Effector memory CD8-positive, alpha-beta T cell (primary cell): ENCODE results near the gene CMTM8.

Experiments
- ATAC-seq: fragments of 150-1000 bp; cut with Tn5 transposase; replicated peaks from 2 replicates; pipeline ENCODE4 v1.10.0; 2021; ENCODE audit warnings: mild to moderate bottlenecking, moderate library complexity
- DNase-seq, 3 experiments: peaks; one replicate each; pipeline ENCODE4 v3.0.0; 2021
- H3K27ac Mint-ChIP-seq, 2 donors: one replicate each; pipeline ENCODE4 v1.8.0; 2022; ENCODE audit warnings: mild to moderate bottlenecking in 2 of 2, mixed read lengths in 2 of 2, moderate library complexity in 2 of 2
- H3K27me3 Mint-ChIP-seq, 2 donors: one replicate each; pipeline ENCODE4 v1.8.0; 2022; ENCODE audit warnings: mixed read lengths in 2 of 2
- H3K36me3 Mint-ChIP-seq: one replicate; pipeline ENCODE4 v1.8.0; 2022; ENCODE audit warnings: mild to moderate bottlenecking, moderate library complexity, mixed read lengths; ENCODE audit not compliant: insufficient read depth
- H3K4me1 Mint-ChIP-seq, 2 donors: one replicate each; pipeline ENCODE4 v1.8.0; 2022; ENCODE audit warnings: low read depth in 2 of 2, mixed read lengths in 2 of 2
- H3K4me3 Mint-ChIP-seq, 2 donors: one replicate each; pipeline ENCODE4 v1.8.0; 2022; ENCODE audit warnings: mild to moderate bottlenecking in 2 of 2, mixed read lengths in 2 of 2, moderate library complexity in 2 of 2
- H3K9me3 Mint-ChIP-seq, 2 donors: one replicate each; pipeline ENCODE4 v1.8.0; 2022; ENCODE audit warnings: mixed read lengths in 2 of 2

The CMTM8 gene

DNA sequence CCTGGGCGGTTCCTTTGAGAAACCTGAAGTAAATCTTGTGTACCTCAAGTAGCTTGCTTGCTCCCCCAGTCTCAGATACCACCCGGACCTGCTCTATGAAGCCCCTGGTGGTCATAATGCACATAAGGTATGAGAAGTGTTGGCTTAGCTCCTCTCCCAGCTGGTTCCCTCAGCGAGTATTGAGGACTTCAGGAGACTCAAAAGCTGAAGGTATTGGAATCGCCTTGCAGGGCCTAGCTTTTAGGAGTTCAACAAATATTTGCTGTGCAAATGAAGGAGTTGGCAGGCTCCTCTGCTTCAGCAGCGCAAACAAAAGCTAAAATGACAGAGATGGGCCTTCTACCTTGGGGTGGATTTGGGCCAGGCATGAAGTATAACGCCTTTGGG is 1.7 kb downstream of the CMTM8 start:
- Mint-ChIP-seq H3K9me3 (no peaks in the 10 kb centered on the region), H3K27me3 (peaks cover 0 to 7% of the 10 kb centered on the region in 2 donors), H3K27ac (no peak overlapping the region), H3K36me3 (peaks cover 12% of the 10 kb centered on the region), H3K4me1 (peaks cover 24 to 27% of the 10 kb centered on the region in 2 donors), H3K4me3 (peak overlapping the region; percentile 82 to 83)
- ATAC-seq (peak; percentile 57), DNase-seq (peak; percentile 17 to 21 (median 20))

DNA sequence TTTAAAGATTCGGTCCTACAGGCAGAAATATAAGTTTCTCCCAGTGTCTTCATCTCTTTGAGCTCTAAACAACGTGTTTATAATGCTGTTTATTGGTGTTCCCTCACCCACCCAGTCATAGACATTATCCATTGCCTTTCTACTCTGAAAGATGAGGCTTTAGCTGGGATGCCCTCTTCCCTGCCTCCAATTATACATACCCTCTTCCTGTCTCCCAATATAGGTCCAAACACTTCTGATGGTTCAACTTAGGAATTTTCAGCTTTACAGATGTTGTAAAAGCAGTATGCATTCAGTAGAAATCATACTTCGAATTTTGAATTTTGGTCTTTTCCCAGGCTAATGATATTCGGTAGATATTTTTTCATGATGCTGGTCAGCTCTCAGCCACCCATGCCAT is 2.6 kb downstream of the CMTM8 start:
- no peaks in the 10 kb centered on the region for H3K9me3 Mint-ChIP-seq
- H3K27me3 Mint-ChIP-seq = peaks cover 0 to 7% of the 10 kb centered on the region in 2 donors
- no peak overlapping the region for H3K27ac Mint-ChIP-seq
- ATAC-seq = no peak
- H3K4me1 Mint-ChIP-seq = peaks cover 27 to 31% of the 10 kb centered on the region in 2 donors
- H3K4me3 Mint-ChIP-seq = no peak overlapping the region
- DNase-seq = no peak
- peaks cover 12% of the 10 kb centered on the region for H3K36me3 Mint-ChIP-seq

DNA sequence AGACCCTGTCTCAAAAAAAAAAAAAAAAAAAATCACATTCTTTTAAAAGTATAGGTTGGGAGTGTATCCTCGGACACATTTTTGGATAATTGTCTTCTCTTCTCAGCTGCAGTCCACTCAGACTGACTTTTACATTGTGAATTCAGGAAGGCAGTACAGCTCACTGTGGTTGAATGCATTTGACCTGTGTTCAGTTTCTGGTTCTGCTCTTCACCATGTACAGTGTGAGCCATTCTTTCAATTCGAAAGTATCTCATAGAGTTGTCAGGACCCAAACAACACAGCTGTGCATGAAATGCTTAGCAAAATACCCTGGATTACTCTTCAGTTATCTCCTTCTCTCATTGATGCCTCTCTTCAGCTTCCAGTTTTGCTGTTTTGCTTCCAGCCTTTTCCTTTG is 5.0 kb downstream of the CMTM8 start:
- no peak overlapping the region for H3K27ac Mint-ChIP-seq
- peaks cover 27 to 30% of the 10 kb centered on the region in 2 donors for H3K4me1 Mint-ChIP-seq
- peaks cover 12% of the 10 kb centered on the region for H3K36me3 Mint-ChIP-seq
- DNase-seq = no peak
- H3K27me3 Mint-ChIP-seq = peaks cover 0 to 7% of the 10 kb centered on the region in 2 donors
- ATAC-seq = no peak
- H3K9me3 Mint-ChIP-seq = no peaks in the 10 kb centered on the region
- H3K4me3 Mint-ChIP-seq = no peak overlapping the region

DNA sequence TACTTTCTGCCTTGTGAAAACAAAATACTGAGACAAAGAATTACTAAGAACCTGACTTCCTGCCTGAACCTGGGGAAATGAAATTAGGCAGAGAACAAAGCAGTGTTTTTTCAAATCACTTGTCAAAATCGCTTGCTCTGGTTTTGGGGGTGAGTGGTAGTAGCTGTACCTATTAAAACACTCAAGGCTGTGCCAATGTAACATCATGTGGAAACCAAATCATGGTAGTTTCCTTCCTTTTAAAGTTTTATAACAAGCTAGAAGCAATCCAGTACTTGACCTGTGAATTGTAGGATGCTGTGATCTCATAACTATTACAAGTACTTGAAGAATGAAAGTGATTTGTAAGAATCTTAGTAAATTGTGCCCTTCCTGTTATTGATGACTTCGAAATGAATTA is 6.7 kb downstream of the CMTM8 start:
- peak overlapping the region in 1 of 2 donors; percentile 35 for H3K4me3 Mint-ChIP-seq

DNA sequence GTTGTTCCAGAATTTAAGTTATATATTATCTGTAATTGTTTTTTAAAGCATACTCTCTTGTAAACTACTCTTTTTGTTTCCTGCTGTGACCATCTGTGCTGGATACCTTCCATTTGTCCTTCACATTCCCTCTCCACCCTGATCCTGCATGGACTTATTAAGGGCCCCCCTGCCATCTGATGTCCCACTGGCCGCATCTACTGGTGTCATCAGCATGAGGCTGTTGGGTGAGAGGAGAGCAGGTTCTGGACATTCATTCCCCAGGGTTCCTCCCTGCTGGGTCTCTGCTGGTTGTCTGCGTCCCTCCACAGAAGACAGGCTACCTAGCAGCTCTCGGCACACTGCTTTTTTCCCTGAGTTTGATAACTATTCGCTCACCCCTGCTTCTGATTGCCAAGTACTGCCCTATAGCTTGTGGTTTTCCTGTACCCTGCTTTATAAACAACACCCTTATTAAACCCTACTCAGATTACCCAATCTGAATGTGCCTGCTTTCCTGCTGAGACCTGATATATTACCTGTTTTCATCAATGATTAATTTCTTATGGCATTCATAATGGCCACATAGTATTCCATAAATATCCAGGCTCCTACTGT is 7.7 kb downstream of the CMTM8 start:
- ATAC-seq (peak; percentile 36), DNase-seq (no peak)
- H3K4me1 Mint-ChIP-seq = peaks cover 11 to 14% of the 10 kb centered on the region in 2 donors
- peak overlapping the region; percentile 16 to 61 for H3K4me3 Mint-ChIP-seq
- H3K27me3 Mint-ChIP-seq = no peaks in the 10 kb centered on the region
- H3K9me3 Mint-ChIP-seq = no peaks in the 10 kb centered on the region
- H3K36me3 Mint-ChIP-seq = peaks cover 12% of the 10 kb centered on the region
- H3K27ac Mint-ChIP-seq = peak overlapping the region; percentile 64 to 82

More for the DNA sequence above, 6.7 kb downstream of the CMTM8 start:
- H3K9me3 Mint-ChIP-seq = no peaks in the 10 kb centered on the region
- H3K27ac Mint-ChIP-seq = no peak overlapping the region
- no peaks in the 10 kb centered on the region for H3K27me3 Mint-ChIP-seq
- ATAC-seq (peak; percentile 39), DNase-seq (no peak)
- H3K4me1 Mint-ChIP-seq = peaks cover 12 to 20% of the 10 kb centered on the region in 2 donors
- peaks cover 12% of the 10 kb centered on the region for H3K36me3 Mint-ChIP-seq

DNA sequence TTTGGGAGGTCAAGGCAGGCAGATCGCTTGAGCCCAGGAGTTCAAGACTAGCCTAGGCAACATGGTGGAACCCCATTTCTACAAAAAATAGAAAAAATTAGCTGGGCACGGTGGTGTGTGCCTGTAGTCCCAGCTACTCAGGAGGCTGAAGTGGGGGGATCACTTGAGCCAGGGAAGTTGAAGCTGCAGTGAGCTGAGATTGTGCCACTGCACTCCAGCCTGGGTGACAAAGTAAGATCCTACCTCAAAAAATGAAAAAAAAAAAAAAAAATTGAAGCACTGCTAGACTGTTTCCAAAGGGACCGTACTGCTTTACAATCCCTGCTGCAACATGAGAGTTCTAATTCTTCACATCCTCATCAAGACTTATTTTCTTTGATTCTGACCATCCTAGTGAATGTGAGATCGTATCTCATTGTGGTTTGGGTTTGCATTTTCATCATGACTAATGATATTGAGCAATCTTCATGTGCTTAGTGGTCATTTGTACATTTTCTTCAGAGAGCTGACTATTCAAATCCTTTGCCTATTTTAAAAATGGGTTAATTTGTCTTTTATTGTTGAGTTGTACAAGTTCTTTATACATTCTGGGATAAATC is 10.8 kb downstream of the CMTM8 start:
- DNase-seq = no peak
- Mint-ChIP-seq H3K27ac (no peak overlapping the region), H3K9me3 (no peaks in the 10 kb centered on the region), H3K36me3 (no peaks in the 10 kb centered on the region), H3K27me3 (no peaks in the 10 kb centered on the region), H3K4me3 (no peak overlapping the region), H3K4me1 (peaks cover 11 to 14% of the 10 kb centered on the region in 2 donors)
- ATAC-seq = peak; percentile 44

DNA sequence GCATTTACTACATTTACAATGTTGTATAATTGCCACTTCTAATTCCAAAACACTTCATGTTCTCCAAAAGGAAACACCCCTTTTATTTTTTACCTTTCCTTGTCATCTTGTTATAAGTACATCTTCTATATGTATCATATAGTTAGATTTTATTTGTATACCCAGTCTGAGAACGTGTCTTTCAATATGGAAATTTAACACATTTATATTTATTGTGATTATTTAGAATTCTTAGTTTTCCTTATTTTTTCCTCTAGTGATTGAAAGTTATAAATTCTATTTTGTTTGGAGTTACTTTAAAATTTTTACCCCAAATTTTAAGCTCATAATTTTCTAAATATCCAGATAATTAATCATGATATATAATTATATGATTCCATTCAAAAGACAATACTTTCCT is 15.8 kb downstream of the CMTM8 start:
- H3K27ac Mint-ChIP-seq = no peak overlapping the region

DNA sequence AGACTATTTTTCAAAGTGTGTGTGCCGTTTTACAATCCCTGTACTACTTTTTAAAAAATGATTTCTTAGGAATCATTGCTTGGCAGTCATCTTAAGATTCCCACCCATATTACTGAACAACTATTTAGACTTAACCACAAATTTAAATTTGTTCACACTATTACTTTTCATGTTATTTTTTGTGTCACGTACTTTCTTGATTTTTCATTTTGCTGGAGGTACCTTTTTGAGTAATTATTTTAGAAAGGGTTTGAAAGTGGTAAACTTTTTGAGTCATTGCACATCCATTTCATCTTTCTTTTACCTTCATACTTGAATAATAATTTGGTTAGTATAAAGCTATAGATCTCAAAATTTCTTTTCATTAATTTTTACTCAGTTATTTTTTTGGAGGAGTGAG is 16.9 kb downstream of the CMTM8 start:
- peaks cover 0 to 8% of the 10 kb centered on the region in 2 donors for H3K4me1 Mint-ChIP-seq
- H3K27me3 Mint-ChIP-seq = peaks cover 17 to 27% of the 10 kb centered on the region in 2 donors
- H3K36me3 Mint-ChIP-seq = peaks cover 5% of the 10 kb centered on the region
- DNase-seq (no peak), ATAC-seq (no peak)
- H3K4me3 Mint-ChIP-seq = no peak overlapping the region
- no peaks in the 10 kb centered on the region for H3K9me3 Mint-ChIP-seq
- no peak overlapping the region for H3K27ac Mint-ChIP-seq

More for the DNA sequence above, 15.8 kb downstream of the CMTM8 start:
- H3K9me3 Mint-ChIP-seq = no peaks in the 10 kb centered on the region
- no peak for DNase-seq
- peaks cover 17 to 27% of the 10 kb centered on the region in 2 donors for H3K27me3 Mint-ChIP-seq
- no peak for ATAC-seq
- H3K36me3 Mint-ChIP-seq = no peaks in the 10 kb centered on the region
- no peak overlapping the region for H3K4me3 Mint-ChIP-seq
- peaks cover 0 to 11% of the 10 kb centered on the region in 2 donors for H3K4me1 Mint-ChIP-seq

DNA sequence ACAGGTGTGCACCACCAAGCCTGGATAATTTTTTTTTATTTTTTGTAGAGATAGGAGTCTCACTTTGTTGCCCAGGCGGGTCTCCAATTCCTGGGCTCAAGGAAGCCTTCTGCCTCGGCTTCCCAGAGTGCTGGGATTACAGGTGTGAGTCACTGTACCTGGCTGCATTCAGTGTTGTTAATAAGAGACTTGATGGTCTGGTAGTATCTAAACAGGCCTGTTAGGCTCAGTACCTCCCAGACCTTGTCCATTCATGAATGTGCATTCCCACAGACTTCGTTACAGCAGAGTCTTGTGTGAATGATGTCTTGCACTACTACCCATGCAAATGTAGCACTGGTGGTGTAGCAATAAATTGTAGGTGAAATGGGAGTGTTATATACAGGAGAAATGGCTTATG is 17.7 kb downstream of the CMTM8 start:
- no peak overlapping the region for H3K27ac Mint-ChIP-seq
- H3K4me3 Mint-ChIP-seq = no peak overlapping the region
- peaks cover 17 to 27% of the 10 kb centered on the region in 2 donors for H3K27me3 Mint-ChIP-seq
- peaks cover 5% of the 10 kb centered on the region for H3K36me3 Mint-ChIP-seq
- H3K4me1 Mint-ChIP-seq = peaks cover 0 to 8% of the 10 kb centered on the region in 2 donors
- no peak for ATAC-seq
- DNase-seq = no peak
- no peaks in the 10 kb centered on the region for H3K9me3 Mint-ChIP-seq

DNA sequence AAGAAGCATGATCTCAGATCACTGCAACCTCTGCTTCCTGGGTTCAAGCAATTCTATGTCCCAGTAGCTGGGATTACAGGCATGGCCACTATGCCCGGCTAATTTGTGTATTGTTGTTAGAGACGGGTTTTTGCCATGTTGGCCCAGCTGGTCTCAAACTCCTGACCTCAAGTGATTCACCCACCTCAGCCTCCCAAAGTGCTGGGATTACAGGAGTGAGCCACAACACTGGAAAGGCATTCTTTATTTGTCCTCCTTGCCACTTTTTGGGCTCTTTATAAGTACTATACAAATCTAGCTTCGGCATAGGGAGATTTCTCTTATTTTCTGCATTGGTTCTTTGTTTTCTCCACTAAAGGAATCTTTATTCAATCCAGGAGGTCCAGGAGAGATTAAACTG is 18.6 kb downstream of the CMTM8 start:
- H3K4me3 Mint-ChIP-seq = no peak overlapping the region
- H3K27me3 Mint-ChIP-seq = peaks cover 17 to 27% of the 10 kb centered on the region in 2 donors
- H3K36me3 Mint-ChIP-seq = peaks cover 5% of the 10 kb centered on the region
- DNase-seq (no peak), ATAC-seq (no peak)
- peaks cover 0 to 8% of the 10 kb centered on the region in 2 donors for H3K4me1 Mint-ChIP-seq
- no peaks in the 10 kb centered on the region for H3K9me3 Mint-ChIP-seq
- H3K27ac Mint-ChIP-seq = no peak overlapping the region

DNA sequence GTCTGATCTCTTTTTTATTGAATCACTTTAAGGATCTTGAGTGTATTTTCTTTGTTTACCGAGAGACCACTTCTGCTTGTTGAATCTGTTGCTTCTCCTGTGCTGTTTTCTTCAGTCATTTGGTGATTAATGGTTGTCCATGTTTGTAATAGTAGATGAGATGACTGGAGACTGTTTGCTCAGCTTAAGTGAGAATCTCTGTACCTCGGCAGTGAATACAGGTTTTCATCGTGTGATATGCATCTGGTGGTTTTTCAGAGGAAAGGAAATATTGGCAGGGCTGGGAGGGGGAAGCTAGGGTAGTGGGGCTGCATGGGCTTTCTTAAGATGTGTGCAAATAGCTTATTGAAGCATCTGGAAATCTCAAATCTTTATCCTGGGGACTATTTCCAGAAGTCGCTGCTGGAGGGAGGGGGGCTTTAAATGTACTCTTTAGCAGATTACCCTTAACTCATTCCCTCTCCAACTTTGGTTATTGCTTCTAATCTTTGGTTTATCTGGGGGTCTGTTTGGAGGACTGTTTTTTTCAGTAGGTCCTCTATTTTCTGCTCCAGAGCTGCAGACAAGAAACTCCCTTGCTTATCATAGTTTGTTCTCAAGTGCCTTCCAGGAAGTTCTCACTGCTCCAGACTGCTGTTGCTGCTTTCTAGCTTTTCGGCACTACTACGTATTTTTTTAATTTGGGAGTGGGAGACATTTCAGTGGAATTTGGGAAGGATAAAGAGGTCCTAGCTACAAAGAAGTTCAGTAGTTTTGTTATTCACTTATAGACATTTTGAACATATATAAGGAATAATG is 19.4 kb downstream of the CMTM8 start:
- Mint-ChIP-seq H3K4me3 (no peak overlapping the region), H3K27ac (no peak overlapping the region), H3K9me3 (no peaks in the 10 kb centered on the region), H3K27me3 (peaks cover 17 to 27% of the 10 kb centered on the region in 2 donors), H3K4me1 (peaks cover 0 to 8% of the 10 kb centered on the region in 2 donors), H3K36me3 (peaks cover 5% of the 10 kb centered on the region)
- no peak for ATAC-seq
- no peak for DNase-seq

DNA sequence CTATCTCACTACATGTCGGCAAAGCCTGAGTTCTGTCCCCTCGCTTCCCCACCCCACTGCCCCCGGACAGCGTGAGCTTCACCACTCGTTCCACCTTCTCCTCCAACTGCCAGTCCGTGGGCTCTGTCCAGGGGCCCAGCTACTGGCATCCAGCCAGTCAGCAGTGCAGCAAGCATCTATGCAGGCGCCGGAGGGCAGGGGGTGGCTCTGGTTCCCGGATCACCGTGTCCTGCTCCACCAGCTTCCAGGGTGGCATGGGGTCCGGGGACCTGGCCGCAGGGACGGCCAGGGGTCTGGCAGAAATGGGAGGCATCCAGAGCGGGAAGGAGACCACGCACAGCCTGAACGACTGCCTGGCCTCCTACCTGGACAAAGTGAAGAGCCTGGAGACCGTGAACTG is 20.4 kb downstream of the CMTM8 start:
- H3K4me3 Mint-ChIP-seq = no peak overlapping the region
- no peaks in the 10 kb centered on the region for H3K9me3 Mint-ChIP-seq
- H3K27me3 Mint-ChIP-seq = peaks cover 17 to 32% of the 10 kb centered on the region in 2 donors
- H3K4me1 Mint-ChIP-seq = peaks cover 0 to 8% of the 10 kb centered on the region in 2 donors
- H3K27ac Mint-ChIP-seq = no peak overlapping the region
- ATAC-seq (no peak), DNase-seq (no peak)
- peaks cover 5% of the 10 kb centered on the region for H3K36me3 Mint-ChIP-seq

DNA sequence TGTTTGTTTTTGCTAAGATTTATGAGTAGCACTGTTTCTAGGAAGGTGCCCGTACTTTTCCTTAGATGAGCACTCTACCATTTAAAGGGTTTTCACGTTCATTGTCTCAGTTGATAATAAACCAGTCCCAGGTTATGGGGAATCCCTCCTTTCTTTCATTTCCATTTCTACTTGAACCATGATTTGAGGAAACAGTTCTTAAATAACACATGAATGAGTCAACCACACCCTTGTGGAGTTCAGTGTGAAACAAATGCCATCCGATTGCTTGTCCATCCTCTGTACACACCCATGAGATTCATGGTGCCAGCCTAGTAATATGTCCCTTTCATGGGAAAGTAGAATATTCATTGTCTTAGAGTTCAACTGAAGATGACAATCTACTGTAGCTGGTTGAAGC is 23.1 kb downstream of the CMTM8 start:
- DNase-seq (no peak), ATAC-seq (no peak)
- H3K27me3 Mint-ChIP-seq = peaks cover 17 to 25% of the 10 kb centered on the region in 2 donors
- H3K4me1 Mint-ChIP-seq = peaks cover 0 to 8% of the 10 kb centered on the region in 2 donors
- H3K36me3 Mint-ChIP-seq = peaks cover 5% of the 10 kb centered on the region
- H3K9me3 Mint-ChIP-seq = no peaks in the 10 kb centered on the region
- H3K27ac Mint-ChIP-seq = no peak overlapping the region
- no peak overlapping the region for H3K4me3 Mint-ChIP-seq
